Thyroid gland (tissue), 4 donors: ENCODE measurements around the gene SULT1B1. TPM values are rescaled to one million over a fixed set of nuclear protein-coding genes. Genes with fewer than 3 reads are reported as not detected.

Experiments
- DNase-seq, 2 donors: peaks; one replicate each; pipeline ENCODE4 v3.0.0-alpha.2; 2019
- H3K27ac ChIP-seq, 3 donors: fragments of 200-600 bp; sonication (generic); 1 replicate in 2 of 3; 2 replicates in 1 of 3; pipeline ENCODE4 v1.5.1; 2016 to 2019; ENCODE audit warnings: mild to moderate bottlenecking in 1 of 3, moderate library complexity in 1 of 3
- H3K27me3 ChIP-seq: fragments of 200-600 bp; sonication (generic); one replicate; pipeline ENCODE4 v1.5.1; 2019
- H3K36me3 ChIP-seq, 2 donors: fragments of 200-600 bp; sonication (generic); one replicate each; pipeline ENCODE4 v1.5.1; 2016 to 2019
- H3K4me1 ChIP-seq, 2 donors: fragments of 200-600 bp; sonication (generic); one replicate each; pipeline ENCODE4 v1.5.1; 2017 to 2019
- H3K4me3 ChIP-seq, 3 donors: fragments of 200-600 bp; sonication (generic); replicated peaks in 1 of 3; 1 replicate in 2 of 3; 2 replicates in 1 of 3; pipeline ENCODE4 v1.5.1; 2016; ENCODE audit warnings: mild to moderate bottlenecking in 1 of 3
- H3K9me3 ChIP-seq: fragments of 200-600 bp; sonication (generic); one replicate; pipeline ENCODE4 v1.5.1; 2017
- CTCF ChIP-seq, 6 experiments: fragments of 200-600 bp in 3 of 6; fragments of 450-650 bp in 3 of 6; sonication (generic) in 3 of 6; IDR thresholded peaks; one replicate each; pipeline ENCODE4 v1.5.1; 2016 to 2019; ENCODE audit warnings: antibody characterized with exemption in 6 of 6, mild to moderate bottlenecking in 2 of 6, inconsistent platforms in 1 of 6, moderate library complexity in 1 of 6
- POLR2A ChIP-seq, 2 donors: fragments of 450-650 bp; IDR thresholded peaks; one replicate each; pipeline ENCODE4 v1.6.1; 2017; ENCODE audit warnings: antibody characterized with exemption in 2 of 2, mild to moderate bottlenecking in 2 of 2, moderate library complexity in 1 of 2
- WGBS, 2 donors: methylation state at CpG; one replicate each; pipeline ENCODE4 v1.1.5; 2017; 5-methylcytosine and 5-hydroxymethylcytosine counted together
- intact Hi-C: fragments of 100-400 bp; cut with DNase I; formaldehyde crosslinking; loops from one replicate; pipeline ENCODE4 v1.15.1; 2023
- total RNA-seq, 4 donors: library from RNA; depleted of rRNA; stranded (reverse); fragments of >200 nt; gene quantifications; one replicate each; pipeline ENCODE4 v1.2.3, GENCODE V29; 2016

The SULT1B1 gene
- total RNA-seq, 4 donors from 2014 or later: 0.33 to 0.83 (median 0.51) TPM

- no peaks in the 10 kb centered on the region for H3K4me1 ChIP-seq
- WGBS, 2 donors: 82 to 95% methylated on average over 5 to 11 of the region's 13 CpGs
- intact Hi-C loops: no loop called here
- TF ChIP-seq CTCF (IDR thresholded peaks at IDR 0.05) (no peak), POLR2A (IDR thresholded peaks at IDR 0.05) (no peak)
- no peaks in the 10 kb centered on the region for H3K27me3 ChIP-seq
- H3K27ac ChIP-seq: no peak overlapping the region
- no peak for DNase-seq
- H3K36me3 ChIP-seq: no peaks in the 10 kb centered on the region
- no peak overlapping the region for H3K4me3 ChIP-seq
- no peaks in the 10 kb centered on the region for H3K9me3 ChIP-seq
Observed at GRCh38 chr4:69743476-69744156, 16.8 kb downstream of the SULT1B1 start.

- no peak for DNase-seq
- Histone ChIP-seq H3K9me3 (no peaks in the 10 kb centered on the region), H3K36me3 (no peaks in the 10 kb centered on the region), H3K4me3 (no peak overlapping the region), H3K27me3 (no peaks in the 10 kb centered on the region), H3K27ac (no peak overlapping the region), H3K4me1 (no peaks in the 10 kb centered on the region)
- 90 to 94% methylated on average over 4 to 9 of the region's 9 CpGs for WGBS, 2 donors
- intact Hi-C loops: no loop called here
- TF ChIP-seq CTCF (IDR thresholded peaks at IDR 0.05): no peak
- no peak for TF ChIP-seq POLR2A (IDR thresholded peaks at IDR 0.05)
Observed at GRCh38 chr4:69742596-69742995, 17.8 kb downstream of the SULT1B1 start.

GRCh38 chr4:69738872-69739271 lies 21.5 kb downstream of the SULT1B1 start:
- H3K36me3 ChIP-seq: no peaks in the 10 kb centered on the region
- intact Hi-C loops: no loop called here
- no peak for TF ChIP-seq POLR2A (IDR thresholded peaks at IDR 0.05)
- TF ChIP-seq CTCF (IDR thresholded peaks at IDR 0.05): no peak
- no peak overlapping the region for H3K4me3 ChIP-seq
- H3K27me3 ChIP-seq: no peaks in the 10 kb centered on the region
- no peak for DNase-seq
- no peaks in the 10 kb centered on the region for H3K9me3 ChIP-seq
- no peak overlapping the region for H3K27ac ChIP-seq
- H3K4me1 ChIP-seq: no peaks in the 10 kb centered on the region
- 58 to 69% methylated on average over 1 of the region's 1 CpG for WGBS, 2 donors

GRCh38 chr4:69735119-69735518 lies 25.3 kb downstream of the SULT1B1 start:
- Histone ChIP-seq H3K4me3 (no peak overlapping the region), H3K4me1 (no peaks in the 10 kb centered on the region), H3K9me3 (no peaks in the 10 kb centered on the region), H3K27me3 (no peaks in the 10 kb centered on the region), H3K27ac (no peak overlapping the region), H3K36me3 (no peaks in the 10 kb centered on the region)
- intact Hi-C loops: no loop called here
- WGBS, 2 donors: 80 to 96% methylated on average over 4 of the region's 4 CpGs
- no peak for DNase-seq
- TF ChIP-seq CTCF (IDR thresholded peaks at IDR 0.05) (no peak), POLR2A (IDR thresholded peaks at IDR 0.05) (no peak)

- TF ChIP-seq POLR2A (IDR thresholded peaks at IDR 0.05) (no peak), CTCF (IDR thresholded peaks at IDR 0.05) (no peak)
- no peak overlapping the region for H3K27ac ChIP-seq
Observed at GRCh38 chr4:69731847-69732246, 28.6 kb downstream of the SULT1B1 start.

More at GRCh38 chr4:69731847-69732246, 28.6 kb downstream of the SULT1B1 start:
- Histone ChIP-seq H3K4me3 (no peak overlapping the region), H3K27me3 (no peaks in the 10 kb centered on the region), H3K36me3 (no peaks in the 10 kb centered on the region), H3K4me1 (no peaks in the 10 kb centered on the region), H3K9me3 (no peaks in the 10 kb centered on the region)
- no peak for DNase-seq
- intact Hi-C loops: no loop called here
- 36 to 64% methylated on average over 1 of the region's 1 CpG for WGBS, 2 donors
